HUDEP-2 (cell line): Measurements from ENCODE around the gene RCN2.
"Not testable (repeated sequence)": the region's sequence is repeated elsewhere in the genome, so short reads cannot be mapped to it uniquely, and the experiment has no call there.

Experiments
- DNase-seq, 76 experiments: peaks; one replicate each; lab custom pipeline; 2025; ENCODE audit not compliant: unreplicated experiment in 76 of 76; lab: John Stamatoyannopoulos, UW

The RCN2 gene

GRCh38 chr15:76930831-76931396 lies 635 bp upstream of the RCN2 start:
- peak in 1 of 76 experiments; percentile 3 for DNase-seq

DNA sequence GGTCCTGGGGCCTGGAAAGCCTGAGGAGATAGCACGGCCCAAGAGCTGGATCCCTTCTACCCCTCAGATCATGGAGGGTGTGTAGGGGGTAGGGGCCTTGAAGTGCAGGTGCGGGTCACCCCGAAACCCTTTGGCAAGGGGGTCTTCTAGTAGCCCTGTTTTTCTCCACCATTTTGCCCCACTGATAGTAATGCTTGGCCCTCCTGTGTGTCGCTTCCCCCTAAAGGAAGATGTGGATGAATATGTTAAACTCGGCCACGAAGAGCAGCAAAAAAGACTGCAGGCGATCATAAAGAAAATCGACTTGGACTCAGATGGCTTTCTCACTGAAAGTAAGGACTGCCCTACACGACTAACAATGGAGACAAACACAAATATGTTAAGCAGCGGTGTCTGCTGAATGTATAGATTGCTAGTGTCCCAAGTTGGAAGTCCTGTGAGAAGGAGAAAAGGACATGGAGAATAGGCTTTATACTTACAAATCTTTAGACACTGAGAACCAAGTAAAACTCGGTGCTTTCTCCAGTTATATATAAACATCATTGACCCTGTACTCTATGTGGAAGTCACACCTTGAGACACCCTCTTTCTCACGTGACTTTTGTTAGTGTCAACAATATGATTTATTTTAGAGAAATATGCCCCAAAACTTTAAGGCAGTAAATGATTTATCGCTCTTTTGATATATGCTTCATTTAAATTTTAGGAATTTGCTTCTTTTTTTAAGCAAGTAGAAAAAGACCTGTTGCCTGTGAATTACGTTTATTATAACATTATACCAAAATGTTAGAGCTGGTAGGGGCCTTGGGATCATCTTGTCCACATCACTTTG lies 802 bp downstream of the RCN2 start:
- DNase-seq = peak in 3 of 76 experiments; percentile 4 to 35 (median 8)

DNA sequence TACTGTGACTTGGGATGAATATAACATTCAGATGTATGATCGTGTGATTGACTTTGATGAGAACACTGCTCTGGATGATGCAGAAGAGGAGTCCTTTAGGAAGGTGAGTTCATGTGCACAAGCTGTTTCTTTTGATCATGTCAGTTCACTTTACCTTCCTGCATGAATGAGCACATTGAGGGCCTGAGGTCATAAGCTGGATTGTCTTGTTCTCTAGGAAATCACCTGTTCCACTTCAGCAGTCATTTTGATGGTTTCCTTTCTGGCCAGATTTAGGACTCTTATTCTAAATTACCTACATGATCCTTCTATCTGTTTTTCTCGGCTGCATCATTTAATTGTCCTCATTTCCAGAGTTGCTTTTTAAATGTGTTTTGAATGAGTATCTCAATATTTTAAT lies 4.1 kb downstream of the RCN2 start:
- no peak for DNase-seq

DNA sequence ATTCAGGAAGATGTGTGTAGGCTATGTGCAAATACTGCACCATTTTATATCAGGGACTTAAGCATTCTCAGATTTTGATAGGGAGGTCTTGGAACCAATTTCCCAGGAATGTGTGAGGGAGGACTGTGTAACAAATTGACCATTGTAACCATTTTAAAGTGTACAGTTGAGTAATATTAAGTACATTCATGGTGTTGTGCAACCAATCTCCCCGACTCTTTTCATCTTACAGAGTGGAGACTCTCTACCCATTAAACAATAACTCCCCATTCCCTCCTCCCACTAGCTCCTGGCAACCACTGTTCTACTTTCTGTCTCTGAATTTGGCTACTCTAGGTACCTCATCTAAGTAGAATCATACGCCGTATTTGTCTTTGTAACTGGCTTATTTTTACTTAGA lies 5.1 kb downstream of the RCN2 start:
- DNase-seq = no peak

DNA sequence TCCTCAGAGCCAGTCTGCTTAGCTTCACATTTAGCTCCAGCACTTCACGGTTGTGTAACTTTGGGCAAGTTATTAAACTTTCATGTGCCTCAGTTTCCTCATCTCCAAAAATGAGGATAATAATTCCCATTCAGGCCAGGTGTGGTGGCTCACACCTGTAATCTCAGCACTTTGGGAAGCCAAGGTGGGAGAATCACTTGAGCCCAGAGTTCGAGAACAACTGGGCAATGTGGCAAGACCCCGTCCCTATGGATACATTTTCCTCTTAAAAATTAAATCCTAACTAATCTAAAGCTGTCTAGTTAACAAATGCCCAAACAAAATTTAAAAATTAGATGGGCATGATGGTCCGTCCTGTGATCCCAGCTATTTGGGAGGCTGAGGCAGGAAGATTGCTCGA lies 7.2 kb downstream of the RCN2 start:
- DNase-seq = no peak

- DNase-seq = no peak
Observed at GRCh38 chr15:76939715-76940114, 8.2 kb downstream of the RCN2 start.

DNA sequence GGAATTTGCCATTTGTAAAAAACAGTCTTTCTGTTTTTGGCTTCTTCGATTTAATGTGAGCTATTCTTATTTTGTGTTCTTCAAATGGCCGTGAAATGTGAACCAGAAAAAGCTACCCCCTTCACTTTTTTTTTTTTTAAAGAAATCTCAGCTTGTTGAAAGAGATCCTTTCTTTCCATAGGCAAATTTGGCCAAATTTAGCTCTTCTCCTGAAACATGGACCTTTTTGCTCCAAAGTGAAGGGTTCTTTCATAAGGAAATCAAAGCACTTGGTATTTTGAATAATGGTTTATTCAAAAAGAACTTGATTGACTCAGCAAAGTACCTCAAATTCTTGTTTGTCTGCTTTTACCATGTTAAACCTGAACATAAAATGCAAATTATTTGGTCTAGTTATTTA lies 10.1 kb downstream of the RCN2 start:
- no peak for DNase-seq

- DNase-seq = no peak
Observed at GRCh38 chr15:76942331-76942730, 10.8 kb downstream of the RCN2 start.

- DNase-seq = no peak
Observed at GRCh38 chr15:76945494-76946093, 14.0 kb downstream of the RCN2 start.

DNA sequence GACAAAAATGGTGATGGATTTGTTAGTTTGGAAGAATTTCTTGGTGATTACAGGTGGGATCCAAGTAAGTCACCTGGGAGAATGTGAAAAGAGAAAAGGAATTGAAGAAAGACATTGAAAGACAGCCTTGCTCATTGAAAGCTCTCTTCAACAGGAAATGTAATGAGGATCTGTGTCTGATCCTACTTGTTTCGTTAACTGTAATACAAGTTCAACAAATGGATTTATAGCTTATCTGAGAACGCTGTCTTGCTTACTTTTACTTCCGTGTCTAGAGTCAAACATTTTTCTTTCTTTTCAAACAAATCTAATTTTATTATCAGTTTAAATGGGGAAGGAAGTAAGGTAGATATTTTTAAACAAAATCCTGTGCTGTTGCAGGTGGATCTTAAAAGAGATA lies 15.9 kb downstream of the RCN2 start:
- DNase-seq = no peak

DNA sequence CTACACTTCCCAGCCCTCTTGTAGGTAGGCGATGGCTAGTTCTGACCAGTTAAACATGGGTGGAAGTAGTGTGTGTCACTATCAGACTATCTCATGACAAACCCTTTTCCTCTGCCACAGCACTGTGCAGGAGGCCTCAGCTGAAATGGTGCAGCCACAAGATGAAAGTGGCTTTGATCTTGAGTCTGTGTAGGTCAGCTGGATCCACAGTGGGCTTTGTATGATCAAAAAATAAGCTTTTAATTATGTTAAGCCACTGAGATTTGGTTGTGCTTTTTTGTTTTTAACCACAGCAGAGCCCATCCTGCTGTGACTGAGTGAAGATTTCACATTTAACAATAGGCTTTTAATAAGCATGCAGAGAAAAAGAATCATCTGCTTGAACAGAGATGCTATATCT lies 19.7 kb downstream of the RCN2 start:
- DNase-seq = no peak

DNA sequence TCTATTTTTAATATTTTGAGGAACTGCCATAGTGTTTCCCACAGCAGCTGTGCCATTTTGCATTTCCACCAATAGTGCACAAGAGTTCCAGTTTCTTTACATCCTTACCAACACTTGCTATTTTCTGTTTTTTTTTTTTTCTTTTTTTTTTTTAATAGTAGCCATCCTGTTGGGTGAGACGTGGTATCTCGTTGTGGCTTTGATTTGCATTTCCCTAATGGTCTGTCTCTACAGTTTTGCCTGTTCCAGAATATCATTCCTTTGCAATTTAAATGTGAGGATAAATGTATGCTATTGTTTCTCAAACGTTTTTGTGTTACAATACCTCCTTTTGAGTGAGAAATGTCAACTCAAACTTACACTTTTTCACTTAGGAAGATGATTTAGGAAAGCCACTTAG lies 22.4 kb downstream of the RCN2 start:
- DNase-seq = no peak

DNA sequence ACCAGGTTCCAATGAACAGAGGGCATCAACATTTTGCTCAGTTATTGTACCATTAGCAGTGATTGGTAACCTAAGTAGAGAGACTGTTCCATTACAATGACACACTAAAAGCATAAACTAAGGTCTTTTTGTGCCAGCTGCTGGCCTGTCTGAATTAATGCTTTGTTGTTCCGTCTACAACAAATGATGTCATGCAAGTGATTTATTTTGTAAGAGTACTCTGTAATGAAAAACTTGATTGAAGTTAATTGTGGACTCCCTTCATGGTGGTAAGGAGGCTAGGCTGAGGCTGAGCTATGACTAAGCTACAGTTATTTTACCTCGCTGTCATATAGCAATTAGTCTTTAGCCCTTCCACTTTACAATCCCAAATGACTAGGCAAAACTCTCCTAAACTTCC lies 23.2 kb downstream of the RCN2 start:
- DNase-seq = no peak

DNA sequence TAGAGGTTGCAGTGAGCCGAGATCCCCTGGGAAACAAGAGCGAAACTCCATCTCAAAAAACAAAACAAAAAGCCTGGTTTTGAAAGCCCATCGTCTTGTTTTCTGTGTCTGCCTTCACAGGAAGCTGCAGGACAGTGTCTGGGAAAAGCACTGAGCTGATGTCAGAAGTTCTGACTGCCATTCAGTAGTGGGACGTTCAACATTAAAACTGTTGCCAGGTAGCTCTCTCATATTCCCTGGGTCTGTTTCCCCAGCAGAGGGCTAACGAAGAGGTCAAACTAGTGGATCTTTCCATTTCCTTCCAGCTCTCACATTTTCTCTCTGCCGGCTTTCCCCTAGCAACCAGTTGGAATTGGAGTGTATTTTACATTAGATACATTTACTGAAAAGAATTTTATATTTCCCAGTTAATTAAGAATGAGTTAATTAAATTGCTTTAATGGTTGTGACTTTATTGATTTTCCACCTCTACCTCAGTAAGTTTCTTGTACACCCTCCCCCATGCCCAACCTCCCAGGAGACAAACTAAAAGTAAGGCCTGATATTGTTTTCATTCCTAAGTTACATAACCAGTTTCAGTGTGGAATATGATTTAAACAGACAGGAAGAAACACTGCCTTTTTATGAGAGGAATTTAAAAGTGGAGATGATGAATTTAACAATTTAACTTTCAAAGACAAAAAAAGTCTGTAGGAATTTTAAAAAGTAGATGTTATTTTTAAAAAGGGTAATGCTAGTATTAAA lies 29.9 kb downstream of the RCN2 start:
- no peak for DNase-seq

- DNase-seq = no peak
Observed at GRCh38 chr15:76962337-76963013, 30.9 kb downstream of the RCN2 start.

GRCh38 chr15:76963596-76963995 lies 32.0 kb downstream of the RCN2 start:
- DNase-seq = no peak

GRCh38 chr15:76964157-76964556 lies 32.6 kb downstream of the RCN2 start:
- DNase-seq = no peak

DNA sequence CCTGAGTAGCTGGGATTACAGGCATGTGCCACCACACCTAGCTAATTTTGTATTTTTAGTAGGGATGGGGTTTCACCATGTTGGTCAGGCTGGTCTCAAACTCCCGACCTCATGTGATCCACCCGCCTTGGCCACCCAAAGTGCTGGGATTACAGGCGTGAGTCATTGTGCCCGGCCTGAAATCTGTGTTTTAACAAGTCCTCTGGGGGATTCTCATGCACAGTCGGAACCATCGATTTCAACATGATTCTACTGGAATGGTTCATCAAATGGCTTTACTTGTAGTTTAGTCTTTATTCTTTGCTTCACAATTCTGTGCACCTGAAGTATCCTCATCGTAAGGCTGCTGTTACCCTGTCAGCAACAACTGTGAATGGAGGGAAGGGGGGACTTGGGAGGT lies 34.5 kb downstream of the RCN2 start:
- not testable (repeated sequence) for DNase-seq

DNA sequence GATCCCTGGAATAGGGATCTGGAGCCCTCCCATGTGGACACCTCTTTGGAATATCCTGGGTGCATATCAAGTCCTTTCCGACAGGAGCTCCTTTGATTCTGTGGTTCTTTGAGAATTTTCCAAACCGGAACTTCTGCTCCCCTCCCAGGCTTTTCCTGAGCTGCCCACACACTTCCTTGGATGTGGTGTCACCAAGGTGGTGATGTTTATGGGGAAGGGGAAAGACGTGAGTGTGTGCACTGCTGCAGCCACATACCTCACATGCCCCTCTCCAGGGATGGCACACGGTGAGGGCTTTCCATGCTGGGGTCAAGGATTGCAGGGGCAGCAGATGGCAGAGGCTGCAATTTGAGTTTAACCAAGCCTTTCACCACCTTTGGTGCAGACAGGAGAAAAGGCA lies 35.5 kb downstream of the RCN2 start:
- no peak for DNase-seq

DNA sequence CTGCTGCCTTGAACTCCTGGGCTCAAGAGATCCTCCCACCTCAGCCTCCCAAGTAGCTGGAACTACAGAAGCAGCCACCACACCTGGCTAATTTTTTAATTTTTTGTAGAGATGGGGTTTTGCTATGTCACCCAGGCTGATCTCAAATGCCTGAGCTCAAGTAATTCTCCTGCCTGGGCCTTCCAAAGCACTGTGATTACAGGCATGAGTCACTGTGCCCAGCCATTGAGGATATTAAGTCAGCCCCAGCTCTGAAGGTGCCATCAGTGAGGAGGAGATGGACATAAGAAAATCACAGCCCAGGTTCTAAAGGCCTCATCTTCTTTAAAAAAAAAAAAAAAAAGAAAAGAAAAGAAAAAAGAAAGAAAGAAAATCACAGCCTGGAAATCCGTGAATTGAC lies 36.8 kb downstream of the RCN2 start:
- no peak for DNase-seq
